ENCODE data around the gene SF3B6.
A peak's percentile ranks its signal among the peaks of the same experiment; 100 is the strongest.
"Not testable (repeated sequence)": the region's sequence is repeated elsewhere in the genome, so short reads cannot be mapped to it uniquely, and the experiment has no call there.

The SF3B6 gene

DNA sequence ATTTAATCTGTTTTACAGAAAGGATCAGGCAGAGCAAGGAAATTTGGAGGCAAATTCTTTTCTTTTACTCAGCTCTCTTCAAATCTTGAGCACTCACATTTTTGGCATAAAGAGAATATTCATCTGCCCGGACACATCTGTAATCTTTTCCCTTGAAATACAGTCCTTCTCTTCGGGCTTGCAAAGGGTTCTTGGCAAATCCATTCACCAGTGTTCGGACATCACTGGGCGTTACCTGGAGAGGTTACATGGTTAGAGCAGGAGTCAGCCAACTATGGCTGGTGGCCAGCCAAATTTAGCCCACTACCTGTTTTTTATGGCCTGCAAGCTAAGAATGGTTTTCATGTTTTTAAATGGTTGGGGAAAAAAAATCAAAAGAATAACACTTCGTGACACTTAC is 44.9 kb upstream of the SF3B6 start:
- no peak for DNase-seq (ENCODE audit: low read depth, low spot score)
- in situ Hi-C loops (cut with HindIII; ENCODE audit: low sequenced_read_pairs): no loop called here
- no peak overlapping the region for H3K4me3 ChIP-seq (ENCODE audit: low read depth, low read length)
- TF ChIP-seq, protein P1, sequence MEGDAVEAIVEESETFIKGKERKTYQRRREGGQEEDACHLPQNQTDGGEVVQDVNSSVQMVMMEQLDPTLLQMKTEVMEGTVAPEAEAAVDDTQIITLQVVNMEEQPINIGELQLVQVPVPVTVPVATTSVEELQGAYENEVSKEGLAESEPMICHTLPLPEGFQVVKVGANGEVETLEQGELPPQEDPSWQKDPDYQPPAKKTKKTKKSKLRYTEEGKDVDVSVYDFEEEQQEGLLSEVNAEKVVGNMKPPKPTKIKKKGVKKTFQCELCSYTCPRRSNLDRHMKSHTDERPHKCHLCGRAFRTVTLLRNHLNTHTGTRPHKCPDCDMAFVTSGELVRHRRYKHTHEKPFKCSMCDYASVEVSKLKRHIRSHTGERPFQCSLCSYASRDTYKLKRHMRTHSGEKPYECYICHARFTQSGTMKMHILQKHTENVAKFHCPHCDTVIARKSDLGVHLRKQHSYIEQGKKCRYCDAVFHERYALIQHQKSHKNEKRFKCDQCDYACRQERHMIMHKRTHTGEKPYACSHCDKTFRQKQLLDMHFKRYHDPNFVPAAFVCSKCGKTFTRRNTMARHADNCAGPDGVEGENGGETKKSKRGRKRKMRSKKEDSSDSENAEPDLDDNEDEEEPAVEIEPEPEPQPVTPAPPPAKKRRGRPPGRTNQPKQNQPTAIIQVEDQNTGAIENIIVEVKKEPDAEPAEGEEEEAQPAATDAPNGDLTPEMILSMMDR (IDR thresholded peaks at IDR 0.05; ENCODE audit: low read depth, low read length): no peak

DNA sequence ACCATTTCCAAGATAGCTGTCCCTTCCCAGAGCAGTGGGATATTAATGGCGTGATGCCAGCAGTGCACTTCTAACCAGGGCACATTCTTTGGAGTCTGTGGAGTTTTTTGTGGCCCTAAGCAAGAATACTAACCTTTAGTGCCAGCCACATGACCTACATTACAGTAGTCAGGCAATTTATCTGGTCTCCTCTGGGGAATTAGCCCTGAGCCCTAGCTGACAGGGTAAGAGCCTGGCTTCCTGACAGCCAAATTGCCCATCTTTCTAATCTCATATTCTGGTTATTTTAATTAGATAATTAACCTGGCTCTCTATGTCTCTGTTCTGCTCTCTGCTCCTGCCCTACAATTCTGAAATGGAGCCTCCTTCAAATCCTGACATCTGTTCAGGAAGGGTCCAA is 41.8 kb upstream of the SF3B6 start:
- no peak for DNase-seq (ENCODE audit: low read depth, low spot score)
- TF ChIP-seq, protein P1 (IDR thresholded peaks at IDR 0.05; ENCODE audit: low read depth, low read length): no peak
- in situ Hi-C loops (cut with HindIII; ENCODE audit: low sequenced_read_pairs): no loop called here
- no peak overlapping the region for H3K4me3 ChIP-seq (ENCODE audit: low read depth, low read length)

DNA sequence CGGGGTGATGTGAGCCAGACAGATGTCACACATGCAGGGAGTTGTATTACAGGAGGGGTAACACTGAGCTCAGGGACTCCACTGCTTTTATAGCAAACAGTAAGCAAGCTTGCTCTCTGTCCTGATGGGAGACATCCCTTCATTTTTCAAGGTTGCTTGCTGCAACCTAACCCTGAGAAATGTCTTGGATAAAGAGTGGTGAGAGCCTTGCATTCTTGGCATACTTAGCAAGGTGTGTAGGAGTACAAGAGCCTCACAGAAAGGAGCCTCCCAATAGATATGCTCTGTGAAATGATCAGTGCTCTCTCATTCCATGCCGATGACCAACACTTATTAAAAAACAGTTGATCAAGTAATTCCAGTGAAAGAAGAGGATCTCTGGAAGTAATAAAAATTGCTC is 38.9 kb upstream of the SF3B6 start:
- TF ChIP-seq, protein P1 (IDR thresholded peaks at IDR 0.05; ENCODE audit: low read depth, low read length): no peak
- DNase-seq (ENCODE audit: low read depth, low spot score): no peak
- in situ Hi-C loops (cut with HindIII; ENCODE audit: low sequenced_read_pairs): no loop called here
- no peak overlapping the region for H3K4me3 ChIP-seq (ENCODE audit: low read depth, low read length)

DNA sequence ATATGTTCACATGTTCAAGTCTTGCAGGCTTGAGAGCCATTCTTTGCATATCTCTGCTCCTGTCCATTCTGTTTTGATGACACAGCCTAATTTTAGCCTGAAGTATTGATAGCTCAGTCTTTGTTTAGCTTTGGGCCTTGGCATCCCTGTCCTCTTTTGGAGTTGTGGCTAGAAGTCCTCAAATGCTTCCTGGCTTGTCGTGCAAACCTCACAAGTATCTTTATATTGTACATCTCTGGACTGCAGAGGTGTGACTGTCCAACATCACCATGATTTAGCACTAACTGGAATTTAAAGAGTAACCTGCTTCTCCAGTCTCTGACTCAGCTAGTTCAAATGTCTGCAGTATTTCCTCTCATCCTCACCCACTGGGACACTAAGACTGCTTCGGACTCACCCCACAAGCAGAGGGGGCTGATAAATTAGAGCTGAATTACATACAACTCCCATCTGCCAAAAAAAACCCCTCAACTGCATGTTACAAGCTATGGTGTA is 35.3 kb upstream of the SF3B6 start:
- H3K4me3 ChIP-seq (ENCODE audit: low read depth, low read length): no peak overlapping the region
- peak; percentile 62 for DNase-seq (ENCODE audit: low read depth, low spot score)
- TF ChIP-seq, protein P1 (IDR thresholded peaks at IDR 0.05; ENCODE audit: low read depth, low read length): no peak
- in situ Hi-C loops (cut with HindIII; ENCODE audit: low sequenced_read_pairs): no loop called here

DNA sequence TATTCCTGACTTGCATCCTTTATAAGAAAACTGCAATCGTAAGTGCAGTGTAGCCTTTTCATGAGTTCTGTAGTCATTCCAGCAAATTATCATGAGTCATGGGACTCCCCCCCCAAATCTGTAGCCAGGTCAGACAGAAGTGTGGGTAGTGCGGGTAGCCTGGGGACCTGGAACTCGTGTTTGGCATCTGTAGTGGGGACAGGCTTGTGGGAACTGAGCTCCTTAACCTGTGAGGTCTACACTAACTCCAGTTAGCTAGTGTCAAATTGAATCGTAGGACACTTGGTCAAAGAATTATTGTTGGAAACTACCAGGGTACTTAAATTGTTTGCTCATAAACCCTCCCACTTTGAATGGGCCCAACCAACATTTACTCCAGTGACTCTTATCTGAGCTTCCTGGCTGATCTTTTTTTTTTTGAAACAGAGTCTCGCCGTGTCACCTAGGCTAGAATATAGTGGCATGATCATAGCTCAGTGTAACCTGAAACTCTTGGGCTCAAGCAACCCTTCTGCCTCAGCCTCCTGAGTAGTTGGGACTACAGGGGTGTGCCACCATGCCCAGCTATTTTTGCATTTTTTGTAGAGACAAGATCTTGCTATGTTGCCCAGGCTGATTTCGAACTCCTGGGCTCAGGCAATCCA is 34.7 kb upstream of the SF3B6 start:
- TF ChIP-seq, protein P1 (IDR thresholded peaks at IDR 0.05; ENCODE audit: low read depth, low read length): no peak
- no peak overlapping the region for H3K4me3 ChIP-seq (ENCODE audit: low read depth, low read length)
- in situ Hi-C loops (cut with HindIII; ENCODE audit: low sequenced_read_pairs): no loop called here
- DNase-seq (ENCODE audit: low read depth, low spot score): no peak

DNA sequence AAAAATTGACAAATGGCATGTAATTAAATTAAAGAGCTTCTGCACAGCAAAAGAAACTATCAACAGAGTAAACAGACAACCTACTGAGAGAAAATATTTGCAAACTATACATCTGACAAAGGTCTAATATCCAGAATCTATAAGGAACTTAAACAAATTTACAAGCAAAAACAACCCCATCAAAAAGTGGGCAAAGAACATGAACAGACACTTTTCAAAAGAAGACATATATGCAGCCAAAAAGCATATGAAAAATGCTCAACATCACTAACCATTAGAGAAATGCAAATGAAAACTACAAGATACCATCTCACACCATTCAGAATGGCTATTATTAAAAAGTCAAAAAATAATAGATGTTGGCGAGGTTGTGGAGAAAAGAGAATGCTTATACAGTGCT is 33.3 kb upstream of the SF3B6 start:
- H3K4me3 ChIP-seq (ENCODE audit: low read depth, low read length); DNase-seq (ENCODE audit: low read depth, low spot score); in situ Hi-C loops (cut with HindIII; ENCODE audit: low sequenced_read_pairs): not testable (repeated sequence)

DNA sequence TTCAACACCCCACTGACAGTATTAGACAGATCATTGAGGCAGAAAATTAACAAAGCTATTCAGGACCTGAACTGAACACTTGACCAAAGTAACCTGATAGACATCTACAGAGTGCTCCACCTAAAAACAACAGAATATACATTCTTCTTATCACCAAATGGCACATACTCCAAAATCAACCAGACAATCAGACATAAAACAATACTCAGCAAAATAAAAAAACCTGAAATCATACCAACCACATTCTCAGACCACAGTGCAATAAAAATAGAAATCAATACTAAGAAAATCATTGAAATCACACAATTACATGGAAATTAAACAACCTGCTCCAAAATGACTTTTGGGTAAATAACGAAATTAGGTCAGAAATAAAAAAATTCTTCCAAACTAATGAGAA is 31.2 kb upstream of the SF3B6 start:
- no peak overlapping the region for H3K4me3 ChIP-seq (ENCODE audit: low read depth, low read length)
- in situ Hi-C loops (cut with HindIII; ENCODE audit: low sequenced_read_pairs): no loop called here
- DNase-seq (ENCODE audit: low read depth, low spot score): no peak
- TF ChIP-seq, protein P1 (IDR thresholded peaks at IDR 0.05; ENCODE audit: low read depth, low read length): no peak

All from astrocyte of the spinal cord (primary cell).